HL-60 (cell line): ENCODE data around the gene ARID1B.

Experiments
- DNase-seq, 2 experiments: peaks; one replicate each; pipeline ENCODE4 v3.0.0-alpha.2; 2010 to 2020; ENCODE audit warnings: low read depth in 1 of 2, low spot score in 1 of 2
- H3K27ac ChIP-seq: fragments of 250-450 bp; sonication (Bioruptor Pico); replicated peaks from 2 replicates; pipeline ENCODE4 v1.5.1; 2020; ENCODE audit warnings: mild to moderate bottlenecking, moderate library complexity
- H3K27me3 ChIP-seq: fragments of 250-450 bp; sonication (Bioruptor Pico); 2 replicates; pipeline ENCODE4 v1.5.1; 2021; ENCODE audit warnings: mild to moderate bottlenecking, moderate library complexity; ENCODE audit not compliant: insufficient read depth, poor library complexity, severe bottlenecking
- H3K4me3 ChIP-seq: replicated peaks from 2 replicates; pipeline ENCODE4 v1.5.1; 2011; ENCODE audit warnings: mild to moderate bottlenecking, control low read depth, low read length; ENCODE audit not compliant: insufficient read depth
- CTCF ChIP-seq: IDR thresholded peaks from one replicate; pipeline ENCODE4 v1.5.1; 2011; ENCODE audit warnings: low read length, control low read depth, inconsistent platforms; ENCODE audit not compliant: insufficient read depth
- GABPA ChIP-seq: IDR thresholded peaks from 2 replicates; pipeline ENCODE4 v1.6.1; 2012; ENCODE audit warnings: low read depth
- POLR2AphosphoS5 ChIP-seq: IDR thresholded peaks from 2 replicates; pipeline ENCODE4 v1.6.1; 2012; ENCODE audit warnings: low read depth
- REST ChIP-seq: IDR thresholded peaks from 2 replicates; pipeline ENCODE4 v1.6.1; 2012; ENCODE audit warnings: low read depth; ENCODE audit not compliant: insufficient replicate concordance
- SPI1 ChIP-seq: IDR thresholded peaks from 2 replicates; pipeline ENCODE4 v1.6.1; 2012; ENCODE audit warnings: low read depth, mild to moderate bottlenecking, borderline replicate concordance

The ARID1B gene

GRCh38 chr6:156910011-156910334, 132.8 kb downstream of the ARID1B start:
- DNase-seq: no peak
- H3K4me3 ChIP-seq: no peak overlapping the region
- no peak for TF ChIP-seq CTCF
- no peak for TF ChIP-seq GABPA
- no peak for TF ChIP-seq REST
- no peak for TF ChIP-seq SPI1
- no peak for TF ChIP-seq POLR2AphosphoS5
- no peaks in the 10 kb centered on the region for H3K27me3 ChIP-seq
- no peak overlapping the region for H3K27ac ChIP-seq

GRCh38 chr6:156910938-156911337, 133.8 kb downstream of the ARID1B start:
- Histone ChIP-seq H3K4me3 (no peak overlapping the region), H3K27me3 (no peaks in the 10 kb centered on the region), H3K27ac (no peak overlapping the region)
- DNase-seq: no peak
- TF ChIP-seq POLR2AphosphoS5 (no peak), SPI1 (no peak), REST (no peak), GABPA (no peak), CTCF (no peak)

- no peaks in the 10 kb centered on the region for H3K27me3 ChIP-seq
- no peak for DNase-seq
- H3K4me3 ChIP-seq: no peak overlapping the region
- TF ChIP-seq SPI1 (no peak), POLR2AphosphoS5 (no peak), GABPA (no peak)
- H3K27ac ChIP-seq: no peak overlapping the region
Observed at GRCh38 chr6:156911581-156911980, 134.4 kb downstream of the ARID1B start.

GRCh38 chr6:156912431-156912830, 135.3 kb downstream of the ARID1B start:
- Histone ChIP-seq H3K27me3 (no peaks in the 10 kb centered on the region), H3K27ac (no peak overlapping the region), H3K4me3 (no peak overlapping the region)
- no peak for DNase-seq
- TF ChIP-seq CTCF (no peak), REST (no peak), POLR2AphosphoS5 (no peak), SPI1 (no peak), GABPA (no peak)
